Heart left ventricle (tissue), 16 donors: ENCODE measurements around the gene BTN3A1. TPM values are rescaled to one million over a fixed set of nuclear protein-coding genes. Genes with fewer than 3 reads are reported as not detected.

ENCODE experiments used
- ATAC-seq, 4 donors: fragments of 200-7000 bp; cut with Tn5 transposase; one replicate each; pipeline ENCODE4 v1.9.1; 2020 to 2022; ENCODE audit warnings: moderate library complexity in 4 of 4, mild to moderate bottlenecking in 3 of 4, moderate number of reproducible peaks in 1 of 4
- DNase-seq, 5 donors: peaks; one replicate each; pipeline ENCODE4 v3.0.0-alpha.2; 2020
- H3K27ac ChIP-seq, 12 donors: fragments of 200-600 bp; sonication (generic) in 4 of 12; one replicate each; pipeline versions ENCODE4 v1.5.0 to v1.8.0; 2016 to 2022; ENCODE audit warnings: mild to moderate bottlenecking in 2 of 12
- H3K27me3 ChIP-seq, 9 donors: fragments of 200-600 bp; sonication (generic) in 2 of 9; one replicate each; pipeline versions ENCODE4 v1.5.1 to v1.8.0; 2016 to 2022; ENCODE audit warnings: mild to moderate bottlenecking in 3 of 9
- H3K36me3 ChIP-seq, 9 donors: fragments of 200-600 bp; sonication (generic) in 2 of 9; one replicate each; pipeline versions ENCODE4 v1.5.0 to v1.8.0; 2018 to 2022; ENCODE audit warnings: mild to moderate bottlenecking in 2 of 9
- H3K4me1 ChIP-seq, 12 donors: fragments of 200-600 bp; sonication (generic) in 4 of 12; one replicate each; pipeline versions ENCODE4 v1.5.0 to v1.8.0; 2016 to 2022; ENCODE audit warnings: mild to moderate bottlenecking in 3 of 12
- H3K4me3 ChIP-seq, 12 donors: fragments of 200-600 bp; sonication (generic) in 4 of 12; one replicate each; pipeline versions ENCODE4 v1.5.0 to v1.8.0; 2017 to 2022; ENCODE audit warnings: mild to moderate bottlenecking in 9 of 12, moderate library complexity in 4 of 12
- H3K9me3 ChIP-seq, 12 donors: fragments of 200-600 bp; sonication (generic) in 4 of 12; one replicate each; pipeline versions ENCODE4 v1.5.0 to v1.8.0; 2016 to 2022; ENCODE audit warnings: mild to moderate bottlenecking in 1 of 12
- POLR2A ChIP-seq, 2 donors: fragments of 450-650 bp; IDR thresholded peaks; one replicate each; pipeline ENCODE4 v1.6.1; 2017; ENCODE audit warnings: antibody characterized with exemption in 2 of 2, mild to moderate bottlenecking in 2 of 2, moderate library complexity in 2 of 2
- WGBS, 4 donors: extraction: QIAGEN DNeasy Blood & Tissue Kit in 2 of 4; methylation state at CpG; one replicate each; pipeline versions ENCODE4 v1.1.5 to v1.1.7; 2013 to 2018; 5-methylcytosine and 5-hydroxymethylcytosine counted together
- intact Hi-C, 10 donors: fragments of 100-400 bp; cut with DNase I; formaldehyde crosslinking; loops; one replicate each; pipeline versions ENCODE4 v1.11.1 to v1.14.2; 2022
- polyA plus RNA-seq, 2 donors: library from polyadenylated mRNA; stranded (reverse); fragments of 200-250 nt; gene quantifications; one replicate each; pipeline ENCODE4 v1.2.3, GENCODE V29; 2013
- total RNA-seq, 9 donors: library from RNA; depleted of rRNA in 2 of 9; stranded (reverse); fragments of >200 nt in 2 of 9; fragmentation: NEBNext Ultra II Directional in 3 of 9; extraction: Animal tissue kit (Norgen Biotek cat#: 25700) in 3 of 9; gene quantifications; one replicate each; pipeline versions ENCODE4 v1.1.0 to v1.2.4, GENCODE V29; 2016 to 2023
- TF ChIP-seq, protein P1 (sequence below), 12 donors: fragments of 200-600 bp; sonication (generic) in 4 of 12; IDR thresholded peaks; one replicate each; pipeline versions ENCODE4 v1.5.0 to v1.8.0; 2018 to 2022; ENCODE audit warnings: antibody characterized with exemption in 12 of 12, mild to moderate bottlenecking in 5 of 12
- donor health status: ischemic (EF 13 %, LVEDD 7.1; RV severe dilation, severe dysfunction).
- donor health status: healthy with polysubstance abuse.
- donor health status: DM: no; HTN: yes; CAD: no.
- donor health status: DM: no; HTN: no; CAD: no.
- donor health status: ischemic (EF 25% LVEDD 6.9; RV normal size, moderate dysfunction).
- donor health status: ischemic (EF 25% LVEDD 5.7; RV mildly dilated, moderate dysfunction).
- donor health status: healthy.
- donor health status: DM: yes; HTN: yes; CAD: no.
- donor health status: ischemic (EF 35%, LVEDD 5.7; RV mildly dilated, moderate dysfunction).
- donor health status: nonischemic (EF 11% LVEDD 7.7; RV severe dilation, severe dysfunction).
- donor health status: DM: yes; HTN: yes; CAD: no.
- donor health status: PGD.
- donor health status: ischemic (EF 29% LVEDD 5.4; RV normal size, mild dysfunction).
- donor health status: nonischemic (EF 23%, LVEDD 6.1; RV moderate dilation, normal function).

The BTN3A1 gene
- total and polyA plus RNA-seq, 11 donors: 3.1 to 47.6 (median 5.8) TPM

DNA sequence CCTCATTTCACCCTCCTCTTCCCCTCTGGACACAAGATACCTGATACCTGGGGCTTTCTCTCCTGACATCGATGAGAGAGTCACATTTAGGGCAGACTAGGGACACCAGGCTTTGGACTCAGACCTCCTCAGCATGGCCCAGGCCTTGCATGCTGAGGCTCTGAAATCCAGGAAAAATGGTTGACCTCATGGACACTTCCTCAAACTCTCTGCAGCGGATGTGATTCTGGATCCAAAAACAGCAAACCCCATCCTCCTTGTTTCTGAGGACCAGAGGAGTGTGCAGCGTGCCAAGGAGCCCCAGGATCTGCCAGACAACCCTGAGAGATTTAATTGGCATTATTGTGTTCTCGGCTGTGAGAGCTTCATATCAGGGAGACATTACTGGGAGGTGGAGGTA is 10.9 kb downstream of the BTN3A1 start:
- peak in 2 of 4 donors; percentile 39 to 67 for ATAC-seq
- TF ChIP-seq POLR2A (IDR thresholded peaks at IDR 0.05): no peak
- TF ChIP-seq, protein P1, sequence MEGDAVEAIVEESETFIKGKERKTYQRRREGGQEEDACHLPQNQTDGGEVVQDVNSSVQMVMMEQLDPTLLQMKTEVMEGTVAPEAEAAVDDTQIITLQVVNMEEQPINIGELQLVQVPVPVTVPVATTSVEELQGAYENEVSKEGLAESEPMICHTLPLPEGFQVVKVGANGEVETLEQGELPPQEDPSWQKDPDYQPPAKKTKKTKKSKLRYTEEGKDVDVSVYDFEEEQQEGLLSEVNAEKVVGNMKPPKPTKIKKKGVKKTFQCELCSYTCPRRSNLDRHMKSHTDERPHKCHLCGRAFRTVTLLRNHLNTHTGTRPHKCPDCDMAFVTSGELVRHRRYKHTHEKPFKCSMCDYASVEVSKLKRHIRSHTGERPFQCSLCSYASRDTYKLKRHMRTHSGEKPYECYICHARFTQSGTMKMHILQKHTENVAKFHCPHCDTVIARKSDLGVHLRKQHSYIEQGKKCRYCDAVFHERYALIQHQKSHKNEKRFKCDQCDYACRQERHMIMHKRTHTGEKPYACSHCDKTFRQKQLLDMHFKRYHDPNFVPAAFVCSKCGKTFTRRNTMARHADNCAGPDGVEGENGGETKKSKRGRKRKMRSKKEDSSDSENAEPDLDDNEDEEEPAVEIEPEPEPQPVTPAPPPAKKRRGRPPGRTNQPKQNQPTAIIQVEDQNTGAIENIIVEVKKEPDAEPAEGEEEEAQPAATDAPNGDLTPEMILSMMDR (IDR thresholded peaks at IDR 0.05): no peak
- 61 to 84% (median 77%) methylated on average over 4 of the region's 4 CpGs for WGBS, 4 donors
- intact Hi-C loops: no loop called here
- peaks cover 0 to 8% (median 0%) of the 10 kb centered on the region in 12 donors for H3K9me3 ChIP-seq
- no peaks in the 10 kb centered on the region for H3K4me1 ChIP-seq
- H3K27me3 ChIP-seq: no peaks in the 10 kb centered on the region
- H3K27ac ChIP-seq: no peak overlapping the region
- DNase-seq: no peak
- H3K4me3 ChIP-seq: no peak overlapping the region
- H3K36me3 ChIP-seq: peaks cover 0 to 61% (median 38%) of the 10 kb centered on the region in 9 donors

DNA sequence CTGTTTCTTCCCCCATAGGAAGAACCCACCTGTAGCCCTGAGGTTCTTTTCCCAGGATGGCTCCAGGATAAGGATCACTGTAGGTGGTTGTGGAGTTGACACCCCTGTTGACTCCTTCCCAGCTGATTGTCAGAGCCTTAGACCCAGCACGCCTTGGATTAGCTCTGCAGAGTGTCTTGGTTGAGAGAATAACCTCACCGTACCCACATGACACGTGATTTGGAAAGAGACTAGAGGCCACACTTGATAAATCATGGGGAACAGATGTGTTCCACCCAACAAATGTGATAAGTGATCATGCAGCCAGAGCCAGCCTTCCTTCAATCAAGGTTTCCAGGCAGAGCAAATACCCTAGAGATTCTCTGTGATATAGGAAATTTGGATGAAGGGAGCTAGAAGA is 12.2 kb downstream of the BTN3A1 start:
- 89 to 94% (median 90%) methylated on average over 3 of the region's 3 CpGs for WGBS, 4 donors
- TF ChIP-seq, protein P1 (IDR thresholded peaks at IDR 0.05): no peak
- TF ChIP-seq POLR2A (IDR thresholded peaks at IDR 0.05): no peak
- Histone ChIP-seq H3K27me3 (no peaks in the 10 kb centered on the region), H3K4me3 (no peak overlapping the region), H3K27ac (no peak overlapping the region), H3K36me3 (peaks cover 0 to 48% (median 25%) of the 10 kb centered on the region in 9 donors), H3K9me3 (peaks cover 0 to 8% (median 0%) of the 10 kb centered on the region in 12 donors), H3K4me1 (no peaks in the 10 kb centered on the region)
- DNase-seq: no peak
- intact Hi-C loops: no loop called here
- ATAC-seq: no peak

DNA sequence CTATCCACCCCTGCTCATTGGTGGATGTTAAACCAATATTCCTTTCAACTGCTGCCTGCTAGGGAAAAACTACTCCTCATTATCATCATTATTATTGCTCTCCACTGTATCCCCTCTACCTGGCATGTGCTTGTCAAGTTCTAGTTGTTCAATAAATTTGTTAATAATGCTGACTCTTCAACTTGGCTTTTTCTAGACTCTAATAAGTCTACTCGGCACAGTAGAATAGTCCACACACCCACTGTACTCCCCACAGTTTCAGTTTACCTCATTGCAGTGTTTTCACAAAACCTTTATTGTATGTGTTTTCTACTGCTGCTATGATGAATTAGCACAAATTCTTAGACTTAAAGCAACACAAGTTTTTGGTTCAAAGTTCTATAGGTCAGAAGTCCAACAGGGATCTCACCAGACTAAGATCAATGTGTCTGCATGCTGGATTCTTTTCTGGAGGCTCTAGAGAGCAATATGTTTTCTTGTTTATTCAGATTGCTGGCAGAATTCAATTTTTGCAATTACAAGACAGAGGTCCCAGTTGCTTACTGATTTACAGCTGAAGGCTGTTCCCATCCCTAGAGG is 13.1 kb downstream of the BTN3A1 start:
- Histone ChIP-seq H3K4me3 (no peak overlapping the region), H3K4me1 (peaks cover 0 to 1% (median 0%) of the 10 kb centered on the region in 12 donors), H3K9me3 (peaks cover 0 to 8% (median 0%) of the 10 kb centered on the region in 12 donors), H3K36me3 (peaks cover 0 to 40% (median 17%) of the 10 kb centered on the region in 9 donors), H3K27ac (no peak overlapping the region), H3K27me3 (no peaks in the 10 kb centered on the region)
- TF ChIP-seq, protein P1 (IDR thresholded peaks at IDR 0.05): no peak
- no peak for TF ChIP-seq POLR2A (IDR thresholded peaks at IDR 0.05)
- intact Hi-C loops: no loop called here
- WGBS, 4 donors: 84 to 93% (median 92%) methylated on average over 1 of the region's 1 CpG
- DNase-seq (no peak), ATAC-seq (no peak)

DNA sequence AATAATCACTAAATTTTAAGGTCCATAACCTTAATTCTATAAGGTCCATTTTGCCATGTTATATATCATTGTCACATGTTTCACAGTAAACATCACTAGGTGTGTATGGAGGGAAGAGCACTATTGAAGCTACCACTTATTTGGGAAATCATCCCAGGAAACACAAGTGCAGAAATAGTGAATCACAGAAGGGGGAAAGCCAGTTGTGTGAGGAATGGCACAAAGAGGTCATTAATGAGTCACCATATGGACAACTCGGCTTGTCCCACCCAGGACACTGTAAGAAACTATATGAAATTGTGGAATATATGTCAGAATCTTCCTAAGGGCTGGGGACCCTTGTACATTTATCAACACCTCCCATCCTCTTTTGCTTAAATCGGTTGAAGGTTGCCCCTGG is 13.7 kb downstream of the BTN3A1 start:
- peaks cover 0 to 33% (median 10%) of the 10 kb centered on the region in 9 donors for H3K36me3 ChIP-seq
- ATAC-seq: no peak
- H3K27ac ChIP-seq: no peak overlapping the region
- no peak for TF ChIP-seq POLR2A (IDR thresholded peaks at IDR 0.05)
- TF ChIP-seq, protein P1 (IDR thresholded peaks at IDR 0.05): no peak
- WGBS, 4 donors: 84 to 94% (median 93%) methylated on average over 2 of the region's 2 CpGs
- peaks cover 0 to 8% (median 6%) of the 10 kb centered on the region in 12 donors for H3K4me1 ChIP-seq
- H3K27me3 ChIP-seq: no peaks in the 10 kb centered on the region
- no peak for DNase-seq
- intact Hi-C loops: no loop called here
- H3K9me3 ChIP-seq: peaks cover 0 to 8% (median 0%) of the 10 kb centered on the region in 12 donors
- H3K4me3 ChIP-seq: no peak overlapping the region
